ENCODE results near the gene FBXL19. TPM values are rescaled to one million over a fixed set of nuclear protein-coding genes. Genes with fewer than 3 reads are reported as not detected.

Gene FBXL19
- total RNA-seq, 1 experiment from 2014 or later = 70.8 TPM

- no peaks in the 10 kb centered on the region for H3K9me2 ChIP-seq (ENCODE audit: insufficient read depth)
- no peak overlapping the region for H3K4me3 ChIP-seq
- intact Hi-C loops (cut with micrococcal nuclease; ENCODE audit: unreplicated experiment) = no loop called here
- peaks cover 3% of the 10 kb centered on the region for H3K4me1 ChIP-seq (replicated peaks; ENCODE audit: insufficient read depth)
- no peak overlapping the region for H3K27ac ChIP-seq
- no TSS peak for BruUV-seq (replicated peaks)
- H4K20me1 ChIP-seq (ENCODE audit: insufficient read depth) = peaks cover 12% of the 10 kb centered on the region
- H3K36me3 ChIP-seq (ENCODE audit: low read depth) = peaks cover 57% of the 10 kb centered on the region
- no peak overlapping the region for H3K4me2 ChIP-seq
- no peaks in the 10 kb centered on the region for H3K9me3 ChIP-seq (ENCODE audit: insufficient read depth, low read depth)
- DNase-seq = peak in 1 of 2 experiments; percentile 8
- POLR2A ChIA-PET (ENCODE audit: unreplicated experiment) = interaction anchor here (0.6 kb wide), 1 partner anchor 242 kb away, joined by 3 read pairs; no protein-coding TSS in a partner anchor
- peaks cover 2% of the 10 kb centered on the region for H3F3A ChIP-seq (ENCODE audit: insufficient read depth, low read depth)
- TF ChIP-seq, protein P1, sequence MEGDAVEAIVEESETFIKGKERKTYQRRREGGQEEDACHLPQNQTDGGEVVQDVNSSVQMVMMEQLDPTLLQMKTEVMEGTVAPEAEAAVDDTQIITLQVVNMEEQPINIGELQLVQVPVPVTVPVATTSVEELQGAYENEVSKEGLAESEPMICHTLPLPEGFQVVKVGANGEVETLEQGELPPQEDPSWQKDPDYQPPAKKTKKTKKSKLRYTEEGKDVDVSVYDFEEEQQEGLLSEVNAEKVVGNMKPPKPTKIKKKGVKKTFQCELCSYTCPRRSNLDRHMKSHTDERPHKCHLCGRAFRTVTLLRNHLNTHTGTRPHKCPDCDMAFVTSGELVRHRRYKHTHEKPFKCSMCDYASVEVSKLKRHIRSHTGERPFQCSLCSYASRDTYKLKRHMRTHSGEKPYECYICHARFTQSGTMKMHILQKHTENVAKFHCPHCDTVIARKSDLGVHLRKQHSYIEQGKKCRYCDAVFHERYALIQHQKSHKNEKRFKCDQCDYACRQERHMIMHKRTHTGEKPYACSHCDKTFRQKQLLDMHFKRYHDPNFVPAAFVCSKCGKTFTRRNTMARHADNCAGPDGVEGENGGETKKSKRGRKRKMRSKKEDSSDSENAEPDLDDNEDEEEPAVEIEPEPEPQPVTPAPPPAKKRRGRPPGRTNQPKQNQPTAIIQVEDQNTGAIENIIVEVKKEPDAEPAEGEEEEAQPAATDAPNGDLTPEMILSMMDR (conservative IDR thresholded peaks at IDR 0.05) = no peak
- no peak for TF ChIP-seq EZH2 (IDR thresholded peaks at IDR 0.05; ENCODE audit: low read depth)
- H3K27me3 ChIP-seq (ENCODE audit: insufficient read depth, low read depth) = no peaks in the 10 kb centered on the region
- CTCF ChIA-PET = no interaction called here
- H3K79me2 ChIP-seq (ENCODE audit: low read depth) = peaks cover 15% of the 10 kb centered on the region
- no peak overlapping the region for H2AFZ ChIP-seq
These were observed 40.6 kb downstream of the FBXL19 start for GRCh38 chr16:30963925-30964511.

DNA sequence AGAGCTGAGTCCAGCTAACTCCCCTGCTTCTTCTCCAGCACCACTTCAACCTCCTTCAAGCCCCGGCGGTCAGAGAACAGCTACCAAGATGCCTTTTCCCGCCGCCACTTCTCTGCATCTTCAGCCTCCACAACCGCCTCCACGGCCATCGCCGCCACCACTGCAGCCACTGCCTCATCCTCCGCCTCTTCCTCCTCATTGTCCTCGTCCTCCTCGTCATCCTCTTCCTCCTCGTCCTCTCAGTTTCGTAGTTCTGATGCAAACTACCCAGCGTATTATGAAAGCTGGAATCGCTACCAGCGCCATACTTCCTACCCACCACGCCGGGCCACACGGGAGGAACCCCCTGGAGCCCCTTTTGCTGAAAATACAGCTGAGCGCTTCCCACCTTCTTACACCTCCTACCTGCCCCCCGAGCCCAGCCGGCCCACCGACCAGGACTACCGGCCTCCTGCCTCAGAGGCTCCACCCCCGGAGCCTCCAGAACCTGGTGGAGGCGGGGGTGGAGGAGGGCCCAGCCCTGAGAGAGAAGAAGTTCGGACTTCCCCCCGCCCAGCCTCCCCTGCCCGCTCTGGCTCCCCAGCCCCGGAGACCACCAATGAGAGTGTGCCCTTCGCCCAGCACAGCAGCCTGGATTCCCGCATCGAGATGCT, 41.3 kb downstream of the FBXL19 start:
- no peaks in the 10 kb centered on the region for H3K4me1 ChIP-seq (replicated peaks; ENCODE audit: insufficient read depth)
- ChIA-PET POLR2A (ENCODE audit: unreplicated experiment) (no interaction called here), CTCF (no interaction called here)
- TF ChIP-seq EZH2 (IDR thresholded peaks at IDR 0.05; ENCODE audit: low read depth) = no peak
- TF ChIP-seq, protein P1 (conservative IDR thresholded peaks at IDR 0.05) = no peak
- H3F3A ChIP-seq (ENCODE audit: insufficient read depth, low read depth) = no peaks in the 10 kb centered on the region; the same call in 1 of the 2 replicates
- H3K4me2 ChIP-seq = no peak overlapping the region
- peaks cover 15% of the 10 kb centered on the region for H4K20me1 ChIP-seq (ENCODE audit: insufficient read depth)
- intact Hi-C loops (cut with micrococcal nuclease; ENCODE audit: unreplicated experiment) = no loop called here
- no peak for DNase-seq
- peaks cover 58% of the 10 kb centered on the region for H3K36me3 ChIP-seq (ENCODE audit: low read depth)
- no peak overlapping the region for H3K4me3 ChIP-seq
- no peaks in the 10 kb centered on the region for H3K9me3 ChIP-seq (ENCODE audit: insufficient read depth, low read depth)
- no peak overlapping the region for H3K27ac ChIP-seq
- no peaks in the 10 kb centered on the region for H3K9me2 ChIP-seq (ENCODE audit: insufficient read depth)
- H3K27me3 ChIP-seq (ENCODE audit: insufficient read depth, low read depth) = no peaks in the 10 kb centered on the region
- H2AFZ ChIP-seq = no peak overlapping the region
- H3K79me2 ChIP-seq (ENCODE audit: low read depth) = peaks cover 8% of the 10 kb centered on the region
- no TSS peak for BruUV-seq (replicated peaks)

- H3K9me2 ChIP-seq (ENCODE audit: insufficient read depth) = no peaks in the 10 kb centered on the region
- H2AFZ ChIP-seq = no peak overlapping the region
- CTCF ChIA-PET = no interaction called here
- no peaks in the 10 kb centered on the region for H3K4me1 ChIP-seq (replicated peaks; ENCODE audit: insufficient read depth)
- H3K4me2 ChIP-seq = no peak overlapping the region
- no peaks in the 10 kb centered on the region for H3K27me3 ChIP-seq (ENCODE audit: insufficient read depth, low read depth)
- H3K4me3 ChIP-seq = no peak overlapping the region
- no peaks in the 10 kb centered on the region; the same call in 1 of the 2 replicates for H3F3A ChIP-seq (ENCODE audit: insufficient read depth, low read depth)
- intact Hi-C loops (cut with micrococcal nuclease; ENCODE audit: unreplicated experiment) = no loop called here
- no TSS peak for BruUV-seq (replicated peaks)
- POLR2A ChIA-PET (ENCODE audit: unreplicated experiment) = interaction anchor here (0.7 kb wide), 1 partner anchor 152 kb away, joined by 5 read pairs; the partner anchor contains the start of gene KAT8
- DNase-seq = no peak
- H3K27ac ChIP-seq = no peak overlapping the region
- no peaks in the 10 kb centered on the region for H3K9me3 ChIP-seq (ENCODE audit: insufficient read depth, low read depth)
- TF ChIP-seq EZH2 (IDR thresholded peaks at IDR 0.05; ENCODE audit: low read depth) = no peak
- TF ChIP-seq, protein P1 (conservative IDR thresholded peaks at IDR 0.05) = no peak
- peaks cover 15% of the 10 kb centered on the region for H4K20me1 ChIP-seq (ENCODE audit: insufficient read depth)
- H3K79me2 ChIP-seq (ENCODE audit: low read depth) = peaks cover under 1% of the 10 kb centered on the region
- peaks cover 53% of the 10 kb centered on the region for H3K36me3 ChIP-seq (ENCODE audit: low read depth)
These were observed 42.1 kb downstream of the FBXL19 start for GRCh38 chr16:30965436-30965835.
